Osteoblast (primary cell): ENCODE data around the gene ZSWIM6. TPM values are rescaled to one million over a fixed set of nuclear protein-coding genes. Genes with fewer than 3 reads are reported as not detected.
A peak's percentile ranks its signal among the peaks of the same experiment; 100 is the strongest.

Experiments
- DNase-seq: peaks from one replicate; pipeline ENCODE4 v3.0.0; 2011; ENCODE audit warnings: low spot score, mixed read lengths; ENCODE audit not compliant: insufficient read length; ENCODE audit errors: missing footprints
- H2AFZ ChIP-seq: 2 replicates; pipeline ENCODE4 v1.6.0; 2011; ENCODE audit warnings: mild to moderate bottlenecking, low read length
- H3K27ac ChIP-seq: 2 replicates; pipeline ENCODE4 v1.5.1; 2011; ENCODE audit warnings: mild to moderate bottlenecking, low read depth, low read length, moderate library complexity
- H3K27me3 ChIP-seq: 2 replicates; pipeline ENCODE4 v1.6.0; 2012; ENCODE audit warnings: mild to moderate bottlenecking, control low read depth, inconsistent platforms, low read length, moderate library complexity; ENCODE audit not compliant: insufficient read depth
- H3K36me3 ChIP-seq: 2 replicates; pipeline ENCODE4 v1.5.1; 2011; ENCODE audit warnings: mild to moderate bottlenecking, low read length, control low read depth, moderate library complexity; ENCODE audit not compliant: insufficient read depth
- H3K4me1 ChIP-seq: 2 replicates; pipeline ENCODE4 v1.5.1; 2011; ENCODE audit warnings: mild to moderate bottlenecking, low read length, control low read depth, moderate library complexity; ENCODE audit not compliant: insufficient read depth
- H3K4me2 ChIP-seq: 2 replicates; pipeline ENCODE4 v1.6.0; 2011; ENCODE audit warnings: mild to moderate bottlenecking, low read length; ENCODE audit not compliant: insufficient read depth
- H3K4me3 ChIP-seq: fragments of 200-600 bp; sonication (generic); 3 replicates; pipeline ENCODE4 v1.5.1; 2012; ENCODE audit warnings: mild to moderate bottlenecking, low read length, inconsistent platforms; ENCODE audit not compliant: insufficient read depth
- H3K79me2 ChIP-seq: 2 replicates; pipeline ENCODE4 v1.6.0; 2012; ENCODE audit warnings: mild to moderate bottlenecking, low read length, control low read depth, inconsistent platforms; ENCODE audit not compliant: insufficient read depth
- H3K9me3 ChIP-seq: 2 replicates; pipeline ENCODE4 v1.5.1; 2011; ENCODE audit warnings: low read depth, low read length, control low read depth
- H4K20me1 ChIP-seq: 2 replicates; pipeline ENCODE4 v1.6.0; 2012; ENCODE audit warnings: mild to moderate bottlenecking, low read length, control low read depth; ENCODE audit not compliant: insufficient read depth
- CTCF ChIP-seq: IDR thresholded peaks from 2 replicates; pipeline ENCODE4 v1.5.1; 2011; ENCODE audit warnings: mild to moderate bottlenecking, low read depth, low read length, moderate library complexity; ENCODE audit errors: extremely low read depth
- total RNA-seq: library from RNA; depleted of rRNA; stranded (reverse); fragments of >200 nt; gene quantifications from 2 replicates; pipeline ENCODE4 v1.2.3, GENCODE V29; 2012

ZSWIM6 gene
- total RNA-seq, 1 donor: 10.5 TPM

GRCh38 chr5:61386045-61386800, 54.2 kb downstream of the ZSWIM6 start:
- TF ChIP-seq CTCF: no peak
- Histone ChIP-seq H3K4me2 (no peak overlapping the region), H3K27me3 (no peaks in the 10 kb centered on the region), H3K4me1 (no peaks in the 10 kb centered on the region), H3K27ac (no peak overlapping the region), H3K9me3 (no peaks in the 10 kb centered on the region), H3K4me3 (no peak overlapping the region), H3K79me2 (peaks cover 95% of the 10 kb centered on the region), H2AFZ (no peak overlapping the region), H4K20me1 (peaks cover 64% of the 10 kb centered on the region), H3K36me3 (no peaks in the 10 kb centered on the region)
- no peak for DNase-seq

- H3K79me2 ChIP-seq: peaks cover 94% of the 10 kb centered on the region
- peaks cover 6% of the 10 kb centered on the region for H3K4me1 ChIP-seq
- no peak for DNase-seq
- no peaks in the 10 kb centered on the region for H3K36me3 ChIP-seq
- H3K9me3 ChIP-seq: no peaks in the 10 kb centered on the region
- H3K4me3 ChIP-seq: no peak overlapping the region
- no peak overlapping the region for H2AFZ ChIP-seq
- peaks cover 67% of the 10 kb centered on the region for H4K20me1 ChIP-seq
- TF ChIP-seq CTCF: no peak
- H3K27ac ChIP-seq: no peak overlapping the region
- no peak overlapping the region for H3K4me2 ChIP-seq
- no peaks in the 10 kb centered on the region for H3K27me3 ChIP-seq
These were observed 57.6 kb downstream of the ZSWIM6 start for GRCh38 chr5:61389609-61390008.

- Histone ChIP-seq H3K4me3 (no peak overlapping the region), H3K27me3 (no peaks in the 10 kb centered on the region), H4K20me1 (peaks cover 67% of the 10 kb centered on the region), H3K36me3 (no peaks in the 10 kb centered on the region), H3K4me1 (peaks cover 17% of the 10 kb centered on the region), H2AFZ (no peak overlapping the region), H3K27ac (no peak overlapping the region), H3K79me2 (peaks cover 93% of the 10 kb centered on the region), H3K9me3 (no peaks in the 10 kb centered on the region), H3K4me2 (peak overlapping the region; percentile 9)
- DNase-seq: no peak
- TF ChIP-seq CTCF: no peak
These were observed 62.1 kb downstream of the ZSWIM6 start for GRCh38 chr5:61394078-61394704.

- H3K9me3 ChIP-seq: no peaks in the 10 kb centered on the region
- peaks cover 94% of the 10 kb centered on the region for H3K79me2 ChIP-seq
- DNase-seq: no peak
- H3K27me3 ChIP-seq: no peaks in the 10 kb centered on the region
- peaks cover 67% of the 10 kb centered on the region for H4K20me1 ChIP-seq
- no peaks in the 10 kb centered on the region for H3K36me3 ChIP-seq
- no peak overlapping the region for H2AFZ ChIP-seq
- no peak for TF ChIP-seq CTCF
- no peak overlapping the region for H3K4me2 ChIP-seq
- peaks cover 17% of the 10 kb centered on the region for H3K4me1 ChIP-seq
- no peak overlapping the region for H3K4me3 ChIP-seq
- H3K27ac ChIP-seq: no peak overlapping the region
These were observed 62.7 kb downstream of the ZSWIM6 start for GRCh38 chr5:61394793-61395192.
